Ascending aorta (tissue), 2 donors: ENCODE measurements around the gene N4BP2L2. TPM values are rescaled to one million over a fixed set of nuclear protein-coding genes. Genes with fewer than 3 reads are reported as not detected.

ENCODE experiments used
- DNase-seq, 2 donors: peaks; one replicate each; pipeline ENCODE4 v3.0.0-alpha.2; 2019; ENCODE audit warnings: low spot score in 2 of 2
- H3K27ac ChIP-seq, 2 donors: fragments of 200-600 bp; sonication (generic); one replicate each; pipeline ENCODE4 v1.5.1; 2016 to 2017; ENCODE audit warnings: mild to moderate bottlenecking in 1 of 2
- H3K27me3 ChIP-seq: fragments of 200-600 bp; sonication (generic); one replicate; pipeline ENCODE4 v1.5.1; 2017
- H3K36me3 ChIP-seq, 2 donors: fragments of 200-600 bp; sonication (generic); one replicate each; pipeline ENCODE4 v1.5.1; 2016
- H3K4me1 ChIP-seq, 2 donors: fragments of 200-600 bp; sonication (generic); one replicate each; pipeline ENCODE4 v1.5.1; 2016 to 2017; ENCODE audit warnings: mild to moderate bottlenecking in 1 of 2
- H3K4me3 ChIP-seq, 2 donors: fragments of 200-600 bp; sonication (generic); one replicate each; pipeline ENCODE4 v1.5.1; 2016 to 2017; ENCODE audit warnings: mild to moderate bottlenecking in 1 of 2
- H3K9me3 ChIP-seq, 2 donors: fragments of 200-600 bp; sonication (generic); one replicate each; pipeline ENCODE4 v1.5.1; 2016
- CTCF ChIP-seq, 3 experiments: fragments of 200-600 bp in 2 of 3; fragments of 450-650 bp in 1 of 3; sonication (generic) in 2 of 3; IDR thresholded peaks; one replicate each; pipeline ENCODE4 v1.5.1; 2016 to 2019; ENCODE audit warnings: antibody characterized with exemption in 3 of 3, mild to moderate bottlenecking in 1 of 3, moderate library complexity in 1 of 3
- intact Hi-C: fragments of 100-400 bp; cut with DNase I; formaldehyde crosslinking; loops from one replicate; pipeline ENCODE4 v1.15.1; 2023
- total RNA-seq: library from RNA; depleted of rRNA; stranded (reverse); fragments of >200 nt; gene quantifications from one replicate; pipeline ENCODE4 v1.1.0, GENCODE V29; 2016

N4BP2L2 gene
- total RNA-seq, 1 donor from 2014 or later: 137 TPM

DNA sequence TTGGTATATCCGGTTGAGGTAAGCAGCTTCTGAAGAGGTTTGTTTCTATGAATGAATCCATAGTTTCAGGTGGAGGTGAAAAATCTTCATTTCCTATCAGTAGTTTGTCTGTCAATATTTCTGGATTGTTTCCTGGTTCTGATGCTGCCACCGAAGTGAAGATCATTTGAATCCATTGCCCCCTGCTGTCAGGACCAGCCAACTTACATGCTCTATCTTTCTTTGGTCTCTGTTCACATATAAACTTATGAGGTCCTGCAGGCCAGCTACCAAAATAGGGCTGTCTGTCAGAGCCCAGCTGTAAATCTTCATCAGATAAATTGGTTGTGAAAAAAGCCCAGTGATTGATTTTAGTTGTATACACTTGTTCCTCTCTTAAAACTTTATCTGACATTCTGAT is 95.5 kb downstream of the N4BP2L2 start:
- intact Hi-C loops: no loop called here
- Histone ChIP-seq H3K27me3 (no peaks in the 10 kb centered on the region), H3K36me3 (peaks cover 0 to 2% of the 10 kb centered on the region in 2 donors), H3K9me3 (no peaks in the 10 kb centered on the region), H3K4me1 (no peaks in the 10 kb centered on the region), H3K27ac (no peak overlapping the region), H3K4me3 (no peak overlapping the region)
- DNase-seq: no peak
- peak in 1 of 3 experiments; percentile 9 for TF ChIP-seq CTCF (IDR thresholded peaks at IDR 0.05)

GRCh38 chr13:32438871-32439270 is 99.7 kb downstream of the N4BP2L2 start:
- Histone ChIP-seq H3K9me3 (no peaks in the 10 kb centered on the region), H3K4me1 (no peaks in the 10 kb centered on the region), H3K27ac (no peak overlapping the region), H3K36me3 (peaks cover 0 to 4% of the 10 kb centered on the region in 2 donors), H3K27me3 (no peaks in the 10 kb centered on the region), H3K4me3 (no peak overlapping the region)
- no peak for DNase-seq
- no peak for TF ChIP-seq CTCF (IDR thresholded peaks at IDR 0.05)
- intact Hi-C loops: no loop called here

DNA sequence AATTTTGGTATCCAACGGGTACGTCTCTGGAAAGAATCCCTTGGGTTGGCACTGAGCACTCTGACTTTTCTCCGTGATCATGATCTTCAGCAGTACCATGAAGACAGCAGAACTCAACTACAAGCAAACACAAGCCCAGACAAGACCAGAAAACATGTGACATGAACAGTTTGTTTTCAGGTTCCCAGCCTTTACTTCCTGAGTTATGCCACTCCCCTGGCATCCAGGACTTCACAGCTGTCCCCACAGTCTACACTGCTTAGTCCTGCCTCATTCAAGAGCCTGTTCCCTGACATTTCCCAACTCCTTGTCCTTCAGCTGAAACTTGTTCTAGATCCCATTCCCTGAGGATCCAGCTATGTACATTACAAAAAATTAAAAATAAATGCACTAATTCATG is 105.7 kb downstream of the N4BP2L2 start:
- H3K4me3 ChIP-seq: no peak overlapping the region
- no peak for DNase-seq
- no peak for TF ChIP-seq CTCF (IDR thresholded peaks at IDR 0.05)
- intact Hi-C loops: no loop called here
- H3K4me1 ChIP-seq: peaks cover 0 to 6% of the 10 kb centered on the region in 2 donors
- no peaks in the 10 kb centered on the region for H3K36me3 ChIP-seq
- no peaks in the 10 kb centered on the region for H3K27me3 ChIP-seq
- no peak overlapping the region for H3K27ac ChIP-seq
- H3K9me3 ChIP-seq: no peaks in the 10 kb centered on the region

- Histone ChIP-seq H3K27ac (no peak overlapping the region), H3K27me3 (no peaks in the 10 kb centered on the region), H3K4me3 (no peak overlapping the region), H3K36me3 (no peaks in the 10 kb centered on the region), H3K4me1 (peaks cover 0 to 9% of the 10 kb centered on the region in 2 donors), H3K9me3 (no peaks in the 10 kb centered on the region)
- DNase-seq: no peak
- TF ChIP-seq CTCF (IDR thresholded peaks at IDR 0.05): no peak
- intact Hi-C loops: no loop called here
Observed at GRCh38 chr13:32431361-32431760, 107.2 kb downstream of the N4BP2L2 start.

DNA sequence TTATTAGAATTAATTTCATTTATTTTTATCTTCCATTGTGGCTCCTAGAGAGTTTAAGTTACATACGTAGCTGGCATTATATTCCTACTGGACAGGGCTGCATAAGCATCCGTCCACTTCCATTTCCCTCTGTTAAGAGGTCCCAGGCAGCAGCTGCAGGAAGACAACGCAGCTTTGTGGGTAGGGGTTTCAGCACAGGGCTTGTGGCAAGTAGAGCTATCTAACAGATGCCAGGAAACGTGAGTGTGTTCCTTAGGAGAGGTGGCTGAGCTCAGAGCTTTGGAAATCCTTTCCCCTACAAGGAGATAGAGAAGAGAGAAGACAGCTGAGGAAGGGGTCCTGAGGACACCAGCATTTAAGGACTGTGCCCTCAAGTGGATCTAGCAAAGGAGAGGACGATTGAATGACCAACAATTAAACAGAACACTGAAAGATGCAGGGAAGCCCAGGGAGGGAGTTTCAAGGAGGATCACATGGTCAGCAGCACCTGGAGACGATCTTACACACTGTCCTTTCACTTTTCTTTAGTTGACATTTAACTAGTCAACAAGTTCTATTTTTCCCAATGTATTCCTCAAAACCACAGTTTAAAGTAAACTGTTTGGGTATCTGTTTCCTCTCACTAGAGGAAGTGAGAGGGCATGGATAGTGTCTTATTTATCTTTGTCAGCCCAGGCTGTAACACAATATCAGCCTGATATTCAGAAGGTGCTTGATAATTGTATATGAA is 108.4 kb downstream of the N4BP2L2 start:
- intact Hi-C loops: no loop called here
- H3K27ac ChIP-seq: no peak overlapping the region
- no peak for TF ChIP-seq CTCF (IDR thresholded peaks at IDR 0.05)
- no peak for DNase-seq
- H3K4me1 ChIP-seq: peaks cover 0 to 16% of the 10 kb centered on the region in 2 donors
- no peaks in the 10 kb centered on the region for H3K27me3 ChIP-seq
- H3K4me3 ChIP-seq: no peak overlapping the region
- no peaks in the 10 kb centered on the region for H3K9me3 ChIP-seq
- H3K36me3 ChIP-seq: no peaks in the 10 kb centered on the region
